ENCODE data around the gene ANKRD45. TPM values are rescaled to one million over a fixed set of nuclear protein-coding genes. Genes with fewer than 3 reads are reported as not detected.
"Not testable (repeated sequence)": the region's sequence is repeated elsewhere in the genome, so short reads cannot be mapped to it uniquely, and the experiment has no call there.

ANKRD45 gene, protein sequence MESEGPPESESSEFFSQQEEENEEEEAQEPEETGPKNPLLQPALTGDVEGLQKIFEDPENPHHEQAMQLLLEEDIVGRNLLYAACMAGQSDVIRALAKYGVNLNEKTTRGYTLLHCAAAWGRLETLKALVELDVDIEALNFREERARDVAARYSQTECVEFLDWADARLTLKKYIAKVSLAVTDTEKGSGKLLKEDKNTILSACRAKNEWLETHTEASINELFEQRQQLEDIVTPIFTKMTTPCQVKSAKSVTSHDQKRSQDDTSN
- 0.91 and 1.9 TPM in 2 replicates for total RNA-seq (2014; rRNA removed; shearing (Covaris generic); ENCODE audit: low replicate concordance)

GRCh38 chr1:173669491-173669941, at the start of gene ANKRD45:
Gene ANKRD45 (minus strand): TSS chr1:173669851. CDS start chr1:173659418, 10,433 bp downstream.
- in situ Hi-C loops (cut with HindIII; ENCODE audit: low pct_unique_long_range_greater_than_20kb, low sequenced_read_pairs) = no loop called here
- DNase-seq (ENCODE audit: low read depth) = peak; percentile 16

DNA sequence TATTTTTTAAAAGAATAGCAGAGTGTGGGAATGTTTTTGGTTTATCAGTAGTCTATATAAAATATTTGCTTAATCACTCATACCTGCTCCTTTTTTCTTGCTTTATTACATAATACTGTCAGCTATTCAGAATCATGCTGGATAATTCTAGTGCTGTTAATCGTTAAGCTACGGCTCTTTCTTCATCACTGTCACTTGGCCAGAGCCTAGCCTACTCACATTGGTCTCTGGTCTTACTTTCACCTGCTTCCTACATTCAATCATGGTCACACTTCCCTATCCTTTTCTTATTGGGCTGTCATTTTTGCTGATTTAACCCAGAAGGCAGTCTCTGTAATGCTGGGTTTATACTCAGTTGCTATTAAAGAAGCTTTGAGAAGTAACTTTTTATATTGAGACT, 47.6 kb upstream of the ANKRD45 start:
- in situ Hi-C loops (cut with HindIII; ENCODE audit: low pct_unique_long_range_greater_than_20kb, low sequenced_read_pairs) = no loop called here
- peak; percentile 39 for DNase-seq (ENCODE audit: low read depth)

GRCh38 chr1:173715538-173715844, 45.8 kb upstream of the ANKRD45 start:
- no peak for DNase-seq (ENCODE audit: low read depth)
- in situ Hi-C loops (cut with HindIII; ENCODE audit: low pct_unique_long_range_greater_than_20kb, low sequenced_read_pairs) = no loop called here

DNA sequence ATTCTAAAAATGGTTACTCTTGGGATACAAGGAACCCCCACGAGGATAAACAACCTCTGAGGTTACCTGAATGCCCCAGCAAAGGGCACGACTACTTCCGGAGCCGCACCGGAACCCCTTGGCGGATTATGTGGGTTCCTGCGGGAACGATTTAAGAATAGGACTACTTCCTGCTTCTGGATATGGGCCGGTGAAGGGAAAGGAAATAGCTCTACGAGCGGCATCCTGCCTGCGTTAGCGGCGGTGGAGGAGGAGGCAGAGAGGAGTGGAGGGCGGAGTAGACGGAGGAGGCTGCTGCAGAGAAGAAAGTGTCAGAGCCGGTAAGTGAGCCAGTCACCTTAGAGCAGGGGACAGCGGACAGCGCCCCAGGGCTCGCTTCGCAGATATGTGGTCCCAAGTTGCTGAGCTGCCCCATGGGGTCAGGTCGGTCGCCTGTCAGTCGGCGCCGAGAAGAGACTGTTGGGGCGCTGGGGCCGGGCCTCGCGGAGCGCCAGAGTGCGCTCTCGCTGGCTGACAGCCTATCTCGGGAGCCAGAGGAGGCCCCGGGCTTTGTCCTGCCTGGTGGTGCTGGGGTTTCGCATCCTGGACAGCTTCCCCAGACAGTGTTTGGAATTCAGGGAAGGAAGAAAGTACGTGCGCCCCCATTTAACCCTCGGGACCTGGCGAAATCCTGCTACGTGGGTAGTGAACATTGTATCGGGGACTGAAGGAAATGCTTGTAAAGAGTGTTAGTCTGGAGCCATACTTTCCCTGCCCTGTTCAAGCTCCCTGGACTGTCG, 45.3 kb upstream of the ANKRD45 start, which contains the start of gene KLHL20:
TSS of gene KLHL20 (plus strand) at position 223 of the 779 bp plus-strand sequence. CDS start 1,063 bp downstream, outside the sequence.
- in situ Hi-C loops (cut with HindIII; ENCODE audit: low pct_unique_long_range_greater_than_20kb, low sequenced_read_pairs) = no loop called here
- peak; percentile 93 for DNase-seq (ENCODE audit: low read depth)

DNA sequence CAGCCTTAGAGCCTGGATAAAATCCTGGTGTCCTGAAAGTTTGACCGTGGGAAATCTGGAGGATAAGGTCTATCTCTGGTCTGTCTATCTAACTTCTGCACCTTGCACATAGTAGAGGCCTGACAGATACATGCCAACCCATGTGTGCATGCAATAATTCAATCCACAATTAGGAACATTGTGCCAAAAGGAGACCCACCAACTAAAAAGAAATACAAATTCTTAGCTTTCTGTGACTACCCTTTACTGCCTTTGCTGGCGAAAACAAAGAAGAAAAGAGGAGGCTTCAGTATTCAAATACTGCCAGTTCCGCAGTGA, 44.7 kb upstream of the ANKRD45 start:
- no peak for DNase-seq (ENCODE audit: low read depth)
- in situ Hi-C loops (cut with HindIII; ENCODE audit: low pct_unique_long_range_greater_than_20kb, low sequenced_read_pairs) = no loop called here

- in situ Hi-C loops (cut with HindIII; ENCODE audit: low pct_unique_long_range_greater_than_20kb, low sequenced_read_pairs) = no loop called here
- no peak for DNase-seq (ENCODE audit: low read depth)
Measured at GRCh38 chr1:173708787-173709186, 39.1 kb upstream of the ANKRD45 start.

GRCh38 chr1:173705117-173705516, 35.5 kb upstream of the ANKRD45 start:
- DNase-seq (ENCODE audit: low read depth) = no peak
- in situ Hi-C loops (cut with HindIII; ENCODE audit: low pct_unique_long_range_greater_than_20kb, low sequenced_read_pairs) = no loop called here

DNA sequence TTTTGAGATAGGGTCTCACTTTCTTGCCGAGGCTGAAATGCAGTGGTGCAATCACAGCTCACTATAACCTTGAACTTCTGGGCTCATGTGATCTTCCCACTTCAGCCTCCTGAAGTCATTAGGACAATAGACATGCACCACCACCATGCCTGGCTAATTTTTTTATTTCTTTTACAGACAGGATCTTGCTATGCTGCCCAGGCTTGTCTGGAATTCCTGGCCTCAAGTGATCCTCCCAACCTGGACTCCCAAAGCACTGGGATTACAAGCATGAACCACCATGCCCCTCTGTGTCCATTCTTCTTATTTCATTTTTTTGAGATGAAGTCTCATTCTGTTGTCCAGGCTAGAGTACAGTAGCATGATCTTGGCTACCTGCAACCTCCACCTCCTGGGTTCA, 33.1 kb upstream of the ANKRD45 start:
- no peak for DNase-seq (ENCODE audit: low read depth)
- in situ Hi-C loops (cut with HindIII; ENCODE audit: low pct_unique_long_range_greater_than_20kb, low sequenced_read_pairs) = no loop called here

DNA sequence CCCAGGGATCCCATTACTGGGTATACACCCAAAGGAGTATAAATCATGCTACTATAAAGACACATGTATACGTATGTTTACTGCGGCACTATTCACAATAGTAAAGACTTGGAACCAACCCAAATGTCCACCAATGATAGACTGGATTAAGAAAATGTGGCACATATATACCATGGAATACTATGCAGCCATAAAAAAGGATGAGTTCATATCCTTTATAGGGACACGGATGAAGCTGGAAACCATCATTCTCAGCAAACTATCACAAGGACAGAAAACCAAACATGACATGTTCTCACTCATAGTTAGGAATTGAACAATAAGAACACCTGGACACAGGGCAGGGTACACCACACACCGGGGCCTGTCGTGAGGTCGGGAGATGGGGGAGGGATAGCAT, 31.6 kb upstream of the ANKRD45 start:
- in situ Hi-C loops (cut with HindIII; ENCODE audit: low pct_unique_long_range_greater_than_20kb, low sequenced_read_pairs) = not testable (repeated sequence)

DNA sequence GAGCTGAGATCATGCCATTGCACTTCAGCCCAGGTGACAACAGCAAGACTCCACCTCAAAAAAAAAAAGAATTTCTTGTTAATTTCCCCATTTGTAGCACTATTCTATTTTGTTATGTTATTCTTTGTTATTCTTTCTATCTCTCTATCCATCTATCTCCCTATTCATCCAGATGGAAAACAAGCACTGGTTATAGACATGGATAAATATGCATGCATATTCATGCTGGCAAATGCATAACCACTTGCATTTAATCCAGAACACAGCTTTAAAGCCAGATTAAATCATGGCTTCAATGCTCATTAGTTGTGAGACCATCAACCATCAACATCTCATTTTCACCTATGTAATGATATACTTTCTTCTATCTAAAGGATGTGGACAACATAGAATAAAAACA, 23.6 kb upstream of the ANKRD45 start:
- no peak for DNase-seq (ENCODE audit: low read depth)
- in situ Hi-C loops (cut with HindIII; ENCODE audit: low pct_unique_long_range_greater_than_20kb, low sequenced_read_pairs) = no loop called here

More for the DNA sequence above, 31.6 kb upstream of the ANKRD45 start:
- DNase-seq (ENCODE audit: low read depth) = not testable (repeated sequence)

DNA sequence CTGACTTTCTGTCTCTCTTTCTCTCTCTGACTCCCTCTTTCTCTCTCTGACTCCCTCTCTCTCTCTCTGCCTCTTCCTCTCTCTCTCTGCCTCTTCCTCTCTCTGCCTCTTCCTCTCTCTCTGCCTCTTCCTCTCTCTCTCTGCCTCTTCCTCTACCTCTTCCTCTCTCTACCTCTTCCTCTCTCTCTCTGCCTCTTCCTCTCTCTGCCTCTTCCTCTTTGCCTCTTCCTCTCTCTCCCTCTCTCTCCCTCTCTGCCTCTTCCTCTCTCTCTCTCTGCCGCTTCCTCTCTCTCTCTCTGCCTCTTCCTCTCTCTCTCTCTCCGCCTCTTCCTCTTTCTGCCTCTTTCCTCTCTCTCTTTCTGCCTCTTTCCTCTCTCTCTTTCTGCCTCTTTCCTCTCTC, 18.6 kb upstream of the ANKRD45 start:
- in situ Hi-C loops (cut with HindIII; ENCODE audit: low pct_unique_long_range_greater_than_20kb, low sequenced_read_pairs) = no loop called here
- DNase-seq (ENCODE audit: low read depth) = no peak

- in situ Hi-C loops (cut with HindIII; ENCODE audit: low pct_unique_long_range_greater_than_20kb, low sequenced_read_pairs); DNase-seq (ENCODE audit: low read depth): not testable (repeated sequence)
Measured at GRCh38 chr1:173685121-173685520, 15.5 kb upstream of the ANKRD45 start.

DNA sequence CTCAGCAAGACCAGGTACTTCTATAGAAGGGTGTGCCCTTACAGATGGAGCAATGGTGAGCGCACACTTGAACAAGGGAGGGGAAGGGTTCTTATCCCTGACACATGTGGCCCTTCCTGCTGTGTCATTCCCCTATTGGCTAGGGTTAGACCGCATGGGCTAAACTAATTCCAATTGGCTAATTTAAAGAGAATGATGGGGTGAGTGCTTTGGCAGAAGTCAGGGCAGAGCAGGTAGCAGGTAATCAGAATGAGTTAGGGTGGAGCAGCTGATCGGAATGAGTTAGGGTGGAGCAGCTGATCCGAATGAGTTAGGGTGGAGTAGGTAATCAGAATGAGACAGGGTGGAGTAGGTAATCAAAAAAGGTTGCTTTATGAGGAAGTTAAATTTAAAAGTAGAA, 14.2 kb upstream of the ANKRD45 start:
- in situ Hi-C loops (cut with HindIII; ENCODE audit: low pct_unique_long_range_greater_than_20kb, low sequenced_read_pairs) = not testable (repeated sequence)

GRCh38 chr1:173682184-173682583, 12.5 kb upstream of the ANKRD45 start:
- DNase-seq (ENCODE audit: low read depth) = no peak
- in situ Hi-C loops (cut with HindIII; ENCODE audit: low pct_unique_long_range_greater_than_20kb, low sequenced_read_pairs) = no loop called here

More for the DNA sequence above, 14.2 kb upstream of the ANKRD45 start:
- DNase-seq (ENCODE audit: low read depth) = not testable (repeated sequence)

GRCh38 chr1:173680152-173680551, 10.5 kb upstream of the ANKRD45 start:
- DNase-seq (ENCODE audit: low read depth); in situ Hi-C loops (cut with HindIII; ENCODE audit: low pct_unique_long_range_greater_than_20kb, low sequenced_read_pairs): not testable (repeated sequence)

GRCh38 chr1:173674496-173674895, 4.8 kb upstream of the ANKRD45 start:
- in situ Hi-C loops (cut with HindIII; ENCODE audit: low pct_unique_long_range_greater_than_20kb, low sequenced_read_pairs); DNase-seq (ENCODE audit: low read depth): not testable (repeated sequence)

DNA sequence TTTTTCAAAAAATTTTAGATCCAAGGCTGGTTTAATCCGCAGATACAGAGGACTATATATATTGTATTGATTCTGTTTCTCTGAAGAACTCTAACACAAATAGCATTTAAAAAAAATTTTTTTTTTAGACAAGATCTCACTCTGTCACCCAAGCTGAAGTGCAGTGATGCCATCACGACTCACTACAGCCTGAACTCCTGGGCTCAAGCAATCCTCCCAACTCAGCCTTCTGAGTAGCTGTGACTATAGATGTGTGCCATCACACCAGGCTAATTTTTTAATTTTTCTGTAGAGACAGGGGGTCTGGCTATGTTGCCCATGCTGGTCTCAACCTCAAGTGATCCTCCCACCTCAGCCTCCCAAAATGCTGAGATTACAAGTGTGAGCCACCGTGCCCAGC, 3.0 kb downstream of the ANKRD45 start:
- in situ Hi-C loops (cut with HindIII; ENCODE audit: low pct_unique_long_range_greater_than_20kb, low sequenced_read_pairs) = no loop called here
- no peak for DNase-seq (ENCODE audit: low read depth)

DNA sequence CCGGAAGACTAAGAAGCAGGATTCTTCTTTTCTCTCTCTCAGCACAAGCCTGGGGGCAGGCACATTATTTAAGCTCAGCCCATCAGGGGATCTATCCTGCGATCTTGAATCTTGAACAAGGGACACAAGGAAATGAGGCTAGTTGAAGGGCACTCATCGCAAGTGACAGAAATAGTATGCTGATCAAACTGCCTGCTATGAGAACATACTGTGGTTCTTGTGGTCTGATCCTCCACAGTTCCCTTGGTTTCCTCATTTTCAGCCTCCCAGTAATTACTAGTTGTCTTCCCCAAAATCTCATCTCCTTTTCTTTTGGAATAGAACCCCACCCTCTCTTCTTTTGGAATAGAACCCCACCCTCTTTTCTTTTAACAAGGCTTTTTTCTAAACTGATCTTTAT, 6.5 kb downstream of the ANKRD45 start:
- in situ Hi-C loops (cut with HindIII; ENCODE audit: low pct_unique_long_range_greater_than_20kb, low sequenced_read_pairs) = no loop called here

DNA sequence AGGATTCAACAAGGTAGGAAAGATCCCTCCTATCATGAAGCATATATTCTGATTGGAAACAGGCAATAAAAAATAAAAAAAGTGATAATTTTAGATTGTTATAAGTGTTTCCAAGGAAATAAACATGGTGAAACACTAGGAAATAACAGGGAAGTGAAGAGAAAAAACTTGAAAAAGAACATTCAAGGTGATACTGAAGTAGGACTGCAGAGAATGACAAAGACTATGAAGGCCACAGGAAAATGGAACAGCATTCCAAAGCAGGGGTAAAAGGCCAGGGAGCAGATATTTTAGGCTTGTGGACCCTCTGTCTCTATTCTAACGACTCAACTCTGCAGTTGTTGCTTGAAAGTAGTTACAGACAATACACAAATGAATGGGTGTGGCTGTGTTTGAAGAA, 7.9 kb downstream of the ANKRD45 start:
- in situ Hi-C loops (cut with HindIII; ENCODE audit: low pct_unique_long_range_greater_than_20kb, low sequenced_read_pairs) = no loop called here

More for the DNA sequence above, 6.5 kb downstream of the ANKRD45 start:
- DNase-seq (ENCODE audit: low read depth) = no peak

More for the DNA sequence above, 7.9 kb downstream of the ANKRD45 start:
- no peak for DNase-seq (ENCODE audit: low read depth)
